ENCODE data around the gene BMAL2. TPM values are rescaled to one million over a fixed set of nuclear protein-coding genes. Genes with fewer than 3 reads are reported as not detected.

Gene BMAL2
- total RNA-seq, 1 experiment from 2014 or later = 43.9 TPM

DNA sequence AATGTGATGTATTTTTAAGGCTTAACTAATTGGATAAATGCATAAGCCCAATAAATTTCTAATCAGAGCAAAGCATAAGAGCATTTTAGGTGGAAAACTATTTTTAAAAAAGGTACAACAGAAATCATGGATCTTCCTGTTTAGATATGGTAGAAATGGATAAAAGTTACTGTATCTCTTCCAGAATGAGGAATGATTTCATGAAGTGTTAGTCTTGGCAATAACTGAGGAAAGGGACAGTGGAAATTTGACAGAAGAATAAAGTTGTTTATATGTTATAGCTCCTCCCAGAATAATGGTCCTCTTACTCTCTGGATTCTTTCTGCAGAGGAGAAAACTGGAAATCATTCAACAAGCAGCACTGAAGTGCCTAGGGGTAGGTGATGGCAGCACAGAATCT is 32.4 kb upstream of the BMAL2 start:
- POLR2A ChIA-PET = no interaction called here
- Histone ChIP-seq H3K27me3 (ENCODE audit: control insufficient read depth, insufficient read depth, low read length) (no peaks in the 10 kb centered on the region), H3K4me1 (ENCODE audit: control insufficient read depth, insufficient read depth, low read length) (no peaks in the 10 kb centered on the region), H3K9me3 (ENCODE audit: control insufficient read depth, insufficient read depth, low read depth, low read length) (no peaks in the 10 kb centered on the region), H3K4me3 (ENCODE audit: low read depth in 2 of 2, low read length in 2 of 2) (no peak overlapping the region), H3K36me3 (ENCODE audit: control insufficient read depth, insufficient read depth, low read length) (no peaks in the 10 kb centered on the region), H3K27ac (ENCODE audit: low read length) (no peak overlapping the region)
- CTCF ChIA-PET = no interaction called here
- BruUV-seq (replicated peaks) = no TSS peak
- in situ Hi-C loops (cut with HindIII; ENCODE audit: low pct_unique_long_range_greater_than_20kb, low sequenced_read_pairs) = no loop called here
- TF ChIP-seq TCF7L2 (IDR thresholded peaks at IDR 0.05; ENCODE audit: low read depth, low read length) = no peak
- TF ChIP-seq, protein P1, sequence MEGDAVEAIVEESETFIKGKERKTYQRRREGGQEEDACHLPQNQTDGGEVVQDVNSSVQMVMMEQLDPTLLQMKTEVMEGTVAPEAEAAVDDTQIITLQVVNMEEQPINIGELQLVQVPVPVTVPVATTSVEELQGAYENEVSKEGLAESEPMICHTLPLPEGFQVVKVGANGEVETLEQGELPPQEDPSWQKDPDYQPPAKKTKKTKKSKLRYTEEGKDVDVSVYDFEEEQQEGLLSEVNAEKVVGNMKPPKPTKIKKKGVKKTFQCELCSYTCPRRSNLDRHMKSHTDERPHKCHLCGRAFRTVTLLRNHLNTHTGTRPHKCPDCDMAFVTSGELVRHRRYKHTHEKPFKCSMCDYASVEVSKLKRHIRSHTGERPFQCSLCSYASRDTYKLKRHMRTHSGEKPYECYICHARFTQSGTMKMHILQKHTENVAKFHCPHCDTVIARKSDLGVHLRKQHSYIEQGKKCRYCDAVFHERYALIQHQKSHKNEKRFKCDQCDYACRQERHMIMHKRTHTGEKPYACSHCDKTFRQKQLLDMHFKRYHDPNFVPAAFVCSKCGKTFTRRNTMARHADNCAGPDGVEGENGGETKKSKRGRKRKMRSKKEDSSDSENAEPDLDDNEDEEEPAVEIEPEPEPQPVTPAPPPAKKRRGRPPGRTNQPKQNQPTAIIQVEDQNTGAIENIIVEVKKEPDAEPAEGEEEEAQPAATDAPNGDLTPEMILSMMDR (IDR thresholded peaks at IDR 0.05) = no peak
- intact Hi-C loops (cut with micrococcal nuclease; ENCODE audit: unreplicated experiment) = no loop called here
- ATAC-seq = no peak
- no peak for DNase-seq (ENCODE audit: low read depth, low spot score)

GRCh38 chr12:27303139-27304111 is 29.2 kb upstream of the BMAL2 start:
- H3K27ac ChIP-seq (ENCODE audit: low read length) = no peak overlapping the region
- no TSS peak for BruUV-seq (replicated peaks)
- H3K27me3 ChIP-seq (ENCODE audit: control insufficient read depth, insufficient read depth, low read length) = no peaks in the 10 kb centered on the region
- intact Hi-C loops (cut with micrococcal nuclease; ENCODE audit: unreplicated experiment) = no loop called here
- DNase-seq (ENCODE audit: low read depth, low spot score) (no peak), ATAC-seq (peak; percentile 21; the same call in 1 of the 2 replicates)
- POLR2A ChIA-PET = interaction anchor here (0.7 kb wide), 2 partner anchors 130 to 499 kb away, joined by 3 to 9 read pairs; no protein-coding TSS in a partner anchor
- no peaks in the 10 kb centered on the region; the same call in 1 of the 2 replicates for H3K36me3 ChIP-seq (ENCODE audit: control insufficient read depth, insufficient read depth, low read length)
- H3K4me1 ChIP-seq (ENCODE audit: control insufficient read depth, insufficient read depth, low read length) = no peaks in the 10 kb centered on the region
- in situ Hi-C loops (cut with HindIII; ENCODE audit: low pct_unique_long_range_greater_than_20kb, low sequenced_read_pairs) = no loop called here
- TF ChIP-seq TCF7L2 (IDR thresholded peaks at IDR 0.05; ENCODE audit: low read depth, low read length) = no peak
- TF ChIP-seq REST (IDR thresholded peaks at IDR 0.05; ENCODE audit: insufficient read depth in 1 of 2, low read depth in 2 of 2, low read length in 1 of 2) = no peak
- TF ChIP-seq POLR2AphosphoS5 (IDR thresholded peaks at IDR 0.05; ENCODE audit: low read depth, low read length) = no peak
- CTCF ChIA-PET = interaction anchor here (0.9 kb wide), 1 partner anchor 287 kb away, joined by 3 read pairs; no protein-coding TSS in a partner anchor
- H3K9me3 ChIP-seq (ENCODE audit: control insufficient read depth, insufficient read depth, low read depth, low read length) = no peaks in the 10 kb centered on the region
- H3K4me3 ChIP-seq (ENCODE audit: low read depth in 2 of 2, low read length in 2 of 2) = no peak overlapping the region

DNA sequence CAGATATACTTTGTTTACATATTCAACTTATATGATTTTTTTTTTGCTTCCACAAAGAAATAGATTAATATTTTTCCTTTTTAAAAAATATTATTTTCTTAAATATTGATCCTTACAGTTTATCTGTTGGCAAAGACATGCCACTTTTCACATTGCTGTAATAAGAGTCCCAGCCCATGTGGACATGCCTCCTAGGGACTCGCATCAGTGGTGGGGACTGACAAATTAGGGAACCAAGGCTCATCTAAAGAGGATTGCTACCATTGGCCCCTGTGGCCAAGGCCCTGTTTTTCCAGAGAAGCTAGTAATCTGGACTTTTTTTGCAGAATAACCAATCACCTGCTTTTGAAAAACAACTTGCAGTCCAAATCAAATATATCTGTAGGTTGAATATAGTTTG is 27.8 kb upstream of the BMAL2 start:
- DNase-seq (ENCODE audit: low read depth, low spot score) (no peak), ATAC-seq (no peak)
- in situ Hi-C loops (cut with HindIII; ENCODE audit: low pct_unique_long_range_greater_than_20kb, low sequenced_read_pairs) = no loop called here
- ChIA-PET CTCF (interaction anchor here (0.6 to 2.3 kb wide), 2 partner anchors 11 to 290 kb away, joined by 3 to 42 read pairs; no protein-coding TSS in a partner anchor), POLR2A (no interaction called here)
- H3K4me3 ChIP-seq (ENCODE audit: low read depth in 2 of 2, low read length in 2 of 2) = no peak overlapping the region
- no peaks in the 10 kb centered on the region for H3K27me3 ChIP-seq (ENCODE audit: control insufficient read depth, insufficient read depth, low read length)
- H3K4me1 ChIP-seq (ENCODE audit: control insufficient read depth, insufficient read depth, low read length) = no peaks in the 10 kb centered on the region
- TF ChIP-seq TCF7L2 (IDR thresholded peaks at IDR 0.05; ENCODE audit: low read depth, low read length) (no peak), REST (IDR thresholded peaks at IDR 0.05; ENCODE audit: insufficient read depth in 1 of 2, low read depth in 2 of 2, low read length in 1 of 2) (no peak), POLR2AphosphoS5 (IDR thresholded peaks at IDR 0.05; ENCODE audit: low read depth, low read length) (no peak), SIN3A (IDR thresholded peaks at IDR 0.05; ENCODE audit: borderline replicate concordance, insufficient read depth, low read depth, low read length) (no peak)
- TF ChIP-seq, protein P1 (IDR thresholded peaks at IDR 0.05) = no peak
- intact Hi-C loops (cut with micrococcal nuclease; ENCODE audit: unreplicated experiment) = loop anchor here (5.0 kb wide), 3 partner anchors 163 to 288 kb away; no protein-coding TSS in a partner anchor
- no TSS peak for BruUV-seq (replicated peaks)
- H3K27ac ChIP-seq (ENCODE audit: low read length) = no peak overlapping the region
- no peaks in the 10 kb centered on the region for H3K9me3 ChIP-seq (ENCODE audit: control insufficient read depth, insufficient read depth, low read depth, low read length)
- peaks cover 5% of the 10 kb centered on the region for H3K36me3 ChIP-seq (ENCODE audit: control insufficient read depth, insufficient read depth, low read length)
